ENCODE measurements around the gene TRAFD1. TPM values are rescaled to one million over a fixed set of nuclear protein-coding genes. Genes with fewer than 3 reads are reported as not detected.
A peak's percentile ranks its signal among the peaks of the same experiment; 100 is the strongest.

The TRAFD1 gene
- total and polyA plus RNA-seq, 2 of the 13 experiments (the other 11 are each of a cell fraction or from before 2014, with no cell fraction given), result 9.5 to 20.9 TPM

- TF ChIP-seq NFKB2 (CRISPR knock-in tag; IDR thresholded peaks at IDR 0.05; ENCODE audit: borderline replicate concordance) (no peak), FOXA1 (IDR thresholded peaks at IDR 0.05) (no peak), FOXA1 (CRISPR knock-in tag; IDR thresholded peaks at IDR 0.05) (no peak), REL (CRISPR knock-in tag; conservative IDR thresholded peaks at IDR 0.05) (no peak), SATB2 (CRISPR knock-in tag; IDR thresholded peaks at IDR 0.05) (no peak), BRF2 (CRISPR knock-in tag; IDR thresholded peaks at IDR 0.05) (no peak), ATF4 (CRISPR knock-in tag; IDR thresholded peaks at IDR 0.05) (no peak), FOSL1 (CRISPR knock-in tag; IDR thresholded peaks at IDR 0.05; ENCODE audit: borderline replicate concordance) (no peak), ASH2L (IDR thresholded peaks at IDR 0.05; ENCODE audit: insufficient read length, low read depth, low read length) (no peak), ZNF512 (CRISPR knock-in tag; IDR thresholded peaks at IDR 0.05) (no peak), ZNF883 (CRISPR knock-in tag; IDR thresholded peaks at IDR 0.05; ENCODE audit: not compliant biosample characterization) (no peak), ZNF746 (CRISPR knock-in tag; IDR thresholded peaks at IDR 0.05) (no peak), HOXA3 (CRISPR knock-in tag; IDR thresholded peaks at IDR 0.05) (no peak), NAIF1 (CRISPR knock-in tag; IDR thresholded peaks at IDR 0.05; ENCODE audit: borderline replicate concordance) (no peak)
- Histone ChIP-seq H3K36me3 (replicated peaks in 1 of 2; ENCODE audit: control insufficient read depth in 1 of 2, insufficient read depth in 2 of 2, low read length in 2 of 2) (peaks cover 17 to 63% of the 10 kb centered on the region in 2 experiments), H3K79me2 (ENCODE audit: insufficient read depth, low read length) (peaks cover 8% of the 10 kb centered on the region), H3K4me1 (ENCODE audit: insufficient read depth, low read length) (no peaks in the 10 kb centered on the region), H3K9ac (ENCODE audit: insufficient read depth, low read depth, low read length) (no peak overlapping the region), H2AFZ (ENCODE audit: low read length) (no peak overlapping the region), H4K20me1 (ENCODE audit: insufficient read depth, low read length) (0 out of 2 replicates have a peak, but pooled peaks cover 2% of the 10 kb centered on the region), H3K9me3 (ENCODE audit: low read length) (no peaks in the 10 kb centered on the region), H3K4me2 (ENCODE audit: low read depth, low read length) (no peak overlapping the region), H3K27ac (ENCODE audit: extremely low read length, insufficient read depth, low read length) (no peak overlapping the region), H3K27me3 (ENCODE audit: control insufficient read depth in 1 of 2, insufficient read depth in 2 of 2, low read length in 2 of 2) (no peaks in the 10 kb centered on the region), H3K4me3 (replicated peaks in 1 of 3; ENCODE audit: insufficient read depth in 1 of 3, low read depth in 2 of 3, low read length in 3 of 3) (no peak overlapping the region)
- FAIRE-seq, result no peak
- in situ Hi-C loops (cut with HindIII; ENCODE audit: extremely low pct_ligation_motif_present, low pct_unique_long_range_greater_than_20kb) (no loop called here), intact Hi-C loops (cut with micrococcal nuclease; ENCODE audit: unreplicated experiment) (no loop called here)
- POLR2A ChIA-PET, result interaction anchor here (0.9 to 1.2 kb wide), 2 partner anchors 11 to 73 kb away, joined by 4 to 5 read pairs; partner anchors contain the start of gene ERP29
- 96% methylated on average over 2 of the region's 2 CpGs for WGBS (ENCODE audit: low lambda C conversion rate)
- ATAC-seq, result no peak
- TSS peak; percentile 34 for BruUV-seq (replicated peaks)
- CTCF ChIA-PET (ENCODE audit: low intra/inter-chr PET ratio, low total read pairs), result no interaction called here
- no peak for DNase-seq (ENCODE audit: low spot score)
Observed at GRCh38 chr12:112087055-112087850, 38.1 kb upstream of the TRAFD1 start.
